MM.1S (cell line): ENCODE results near the gene ATP1B4.

Source experiments
- DNase-seq: peaks from one replicate; pipeline ENCODE4 v3.0.0-alpha.2; 2015
- H2AFZ ChIP-seq: fragments of 300-600 bp; sonication (generic); 2 replicates; pipeline ENCODE4 v1.6.0; 2016; ENCODE audit warnings: antibody characterized with exemption, low read length
- H3F3A ChIP-seq: fragments of 300-600 bp; sonication (generic); 2 replicates; pipeline ENCODE4 v1.6.1; 2016; ENCODE audit warnings: mild to moderate bottlenecking, antibody characterized with exemption, low read length, moderate library complexity, mixed read lengths; ENCODE audit not compliant: insufficient read depth
- H3K27ac ChIP-seq: fragments of 300-600 bp; sonication (generic); 2 replicates; pipeline ENCODE4 v1.5.1; 2016; ENCODE audit warnings: mild to moderate bottlenecking, low read length
- H3K27me3 ChIP-seq: fragments of 300-600 bp; sonication (generic); replicated peaks from 2 replicates; pipeline ENCODE4 v1.6.0; 2016; ENCODE audit warnings: low read length; ENCODE audit not compliant: insufficient read depth
- H3K36me3 ChIP-seq: fragments of 300-600 bp; sonication (generic); replicated peaks from 2 replicates; pipeline ENCODE4 v1.6.1; 2016; ENCODE audit warnings: mild to moderate bottlenecking, low read length, mixed read lengths; ENCODE audit not compliant: insufficient read depth
- H3K4me1 ChIP-seq: fragments of 300-600 bp; sonication (generic); 2 replicates; pipeline ENCODE4 v1.6.1; 2016; ENCODE audit warnings: low read length, mixed read lengths
- H3K4me2 ChIP-seq: fragments of 300-600 bp; sonication (generic); 2 replicates; pipeline ENCODE4 v1.6.0; 2016; ENCODE audit warnings: low read depth, low read length
- H3K4me3 ChIP-seq: fragments of 300-600 bp; sonication (generic); 2 replicates; pipeline ENCODE4 v1.5.1; 2016; ENCODE audit warnings: low read length, mixed read lengths
- H3K79me2 ChIP-seq: fragments of 300-600 bp; sonication (generic); 2 replicates; pipeline ENCODE4 v1.6.1; 2016; ENCODE audit warnings: mixed run types, low read length, mixed read lengths
- H3K9ac ChIP-seq: fragments of 300-600 bp; sonication (generic); 2 replicates; pipeline ENCODE4 v1.6.1; 2016; ENCODE audit warnings: low read length, mixed read lengths
- H3K9me2 ChIP-seq: fragments of 300-600 bp; sonication (generic); replicated peaks from 2 replicates; pipeline ENCODE4 v1.6.1; 2016; ENCODE audit warnings: mild to moderate bottlenecking, low read length, mixed read lengths; ENCODE audit not compliant: insufficient read depth
- H3K9me3 ChIP-seq: fragments of 300-600 bp; sonication (generic); replicated peaks from 2 replicates; pipeline ENCODE4 v1.6.1; 2016; ENCODE audit warnings: mild to moderate bottlenecking, low read length, mixed read lengths; ENCODE audit not compliant: insufficient read depth
- H4K20me1 ChIP-seq: fragments of 300-600 bp; sonication (generic); 2 replicates; pipeline ENCODE4 v1.6.1; 2016; ENCODE audit warnings: mild to moderate bottlenecking, low read length, moderate library complexity, mixed read lengths; ENCODE audit not compliant: insufficient read depth
- EZH2 ChIP-seq: fragments of 300-600 bp; sonication (generic); optimal IDR thresholded peaks from 2 replicates; pipeline ENCODE3; 2017; ENCODE audit warnings: low read depth, mild to moderate bottlenecking, antibody characterized with exemption, low read length, mixed read lengths
- EZH2phosphoT487 ChIP-seq: fragments of 300-600 bp; sonication (generic); IDR thresholded peaks from 2 replicates; pipeline ENCODE4 v1.6.1; 2018; ENCODE audit warnings: antibody characterized with exemption, low read length
- TF ChIP-seq, protein P1 (sequence below): fragments of 300-600 bp; sonication (generic); IDR thresholded peaks from 2 replicates; pipeline ENCODE4 v1.5.1; 2016; ENCODE audit warnings: antibody characterized with exemption, low read length, mixed read lengths

Gene ATP1B4

DNA sequence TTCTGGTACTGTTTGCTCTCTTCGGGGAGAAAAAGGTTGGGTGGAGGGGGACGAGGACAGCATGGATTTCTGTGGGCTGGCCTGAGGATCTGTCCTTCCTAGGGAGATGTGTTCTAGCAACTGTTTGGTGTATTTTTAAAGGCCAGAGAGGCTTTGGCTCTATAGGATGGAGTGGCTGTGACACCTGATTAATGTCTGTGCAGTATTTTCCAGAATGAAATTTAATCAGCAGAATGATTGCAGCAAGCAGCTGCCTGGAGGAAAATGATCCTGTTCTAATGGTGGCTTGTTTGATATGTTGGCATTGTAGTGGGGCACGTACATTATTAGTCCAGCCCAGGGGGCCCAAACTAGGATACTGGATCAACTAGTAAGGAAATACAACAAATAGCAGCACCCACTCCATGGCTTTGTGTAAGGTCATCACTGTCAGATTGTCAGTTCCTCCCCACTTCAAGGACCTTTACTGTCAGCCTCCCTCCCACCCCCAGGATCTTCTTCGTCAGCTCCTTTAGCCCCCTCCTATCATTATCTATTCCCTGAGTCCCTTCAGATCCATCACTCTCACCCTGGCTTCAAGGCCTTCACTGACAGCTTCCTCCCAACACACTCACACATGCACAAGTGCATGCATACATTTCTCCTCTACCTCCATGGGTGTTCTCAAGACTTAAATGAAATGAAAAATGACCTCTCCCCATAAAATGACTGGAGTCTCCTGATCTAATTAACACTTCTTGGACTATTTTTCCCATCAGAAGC, 40.2 kb upstream of the ATP1B4 start:
- Histone ChIP-seq H3K4me1 (no peaks in the 10 kb centered on the region), H2AFZ (no peak overlapping the region), H3K79me2 (no peaks in the 10 kb centered on the region), H4K20me1 (no peaks in the 10 kb centered on the region), H3K4me2 (no peak overlapping the region), H3K4me3 (no peak overlapping the region), H3K9ac (no peak overlapping the region), H3K27me3 (no peaks in the 10 kb centered on the region), H3K36me3 (no peaks in the 10 kb centered on the region), H3K27ac (no peak overlapping the region), H3K9me3 (no peaks in the 10 kb centered on the region), H3K9me2 (no peaks in the 10 kb centered on the region), H3F3A (no peaks in the 10 kb centered on the region)
- no peak for DNase-seq
- TF ChIP-seq, protein P1, sequence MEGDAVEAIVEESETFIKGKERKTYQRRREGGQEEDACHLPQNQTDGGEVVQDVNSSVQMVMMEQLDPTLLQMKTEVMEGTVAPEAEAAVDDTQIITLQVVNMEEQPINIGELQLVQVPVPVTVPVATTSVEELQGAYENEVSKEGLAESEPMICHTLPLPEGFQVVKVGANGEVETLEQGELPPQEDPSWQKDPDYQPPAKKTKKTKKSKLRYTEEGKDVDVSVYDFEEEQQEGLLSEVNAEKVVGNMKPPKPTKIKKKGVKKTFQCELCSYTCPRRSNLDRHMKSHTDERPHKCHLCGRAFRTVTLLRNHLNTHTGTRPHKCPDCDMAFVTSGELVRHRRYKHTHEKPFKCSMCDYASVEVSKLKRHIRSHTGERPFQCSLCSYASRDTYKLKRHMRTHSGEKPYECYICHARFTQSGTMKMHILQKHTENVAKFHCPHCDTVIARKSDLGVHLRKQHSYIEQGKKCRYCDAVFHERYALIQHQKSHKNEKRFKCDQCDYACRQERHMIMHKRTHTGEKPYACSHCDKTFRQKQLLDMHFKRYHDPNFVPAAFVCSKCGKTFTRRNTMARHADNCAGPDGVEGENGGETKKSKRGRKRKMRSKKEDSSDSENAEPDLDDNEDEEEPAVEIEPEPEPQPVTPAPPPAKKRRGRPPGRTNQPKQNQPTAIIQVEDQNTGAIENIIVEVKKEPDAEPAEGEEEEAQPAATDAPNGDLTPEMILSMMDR, result no peak
- TF ChIP-seq EZH2 (no peak), EZH2phosphoT487 (no peak)

DNA sequence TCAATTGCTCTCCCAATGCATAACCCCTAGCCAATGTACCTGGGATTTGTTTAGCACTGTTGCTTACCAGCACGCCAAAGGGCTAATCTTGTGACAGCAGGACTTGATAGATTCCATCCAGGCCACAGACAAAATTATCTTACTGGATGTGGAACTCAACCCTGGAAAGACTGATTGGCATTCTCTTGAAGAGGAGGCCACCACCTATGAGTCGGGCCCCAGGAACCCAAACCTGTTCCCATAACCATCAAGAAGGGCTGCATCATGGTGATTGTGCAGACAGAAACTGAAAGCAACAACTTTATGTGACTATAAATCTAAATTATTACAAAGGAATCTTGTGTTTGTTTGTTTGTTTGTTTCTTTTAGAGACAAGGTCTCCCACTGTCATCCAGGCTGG, 30.8 kb upstream of the ATP1B4 start:
- DNase-seq, result no peak
- Histone ChIP-seq H2AFZ (0 out of 2 replicates have a peak overlapping the region, but pooled peaks have one; percentile 31), H3K4me2 (no peak overlapping the region), H3K36me3 (no peaks in the 10 kb centered on the region), H3F3A (no peaks in the 10 kb centered on the region), H4K20me1 (no peaks in the 10 kb centered on the region), H3K79me2 (no peaks in the 10 kb centered on the region), H3K4me3 (no peak overlapping the region), H3K9me2 (no peaks in the 10 kb centered on the region), H3K9ac (no peak overlapping the region), H3K27me3 (no peaks in the 10 kb centered on the region), H3K4me1 (no peaks in the 10 kb centered on the region), H3K9me3 (no peaks in the 10 kb centered on the region), H3K27ac (no peak overlapping the region)
- TF ChIP-seq EZH2phosphoT487, result no peak
- TF ChIP-seq, protein P1, result no peak
- TF ChIP-seq EZH2, result no peak

DNA sequence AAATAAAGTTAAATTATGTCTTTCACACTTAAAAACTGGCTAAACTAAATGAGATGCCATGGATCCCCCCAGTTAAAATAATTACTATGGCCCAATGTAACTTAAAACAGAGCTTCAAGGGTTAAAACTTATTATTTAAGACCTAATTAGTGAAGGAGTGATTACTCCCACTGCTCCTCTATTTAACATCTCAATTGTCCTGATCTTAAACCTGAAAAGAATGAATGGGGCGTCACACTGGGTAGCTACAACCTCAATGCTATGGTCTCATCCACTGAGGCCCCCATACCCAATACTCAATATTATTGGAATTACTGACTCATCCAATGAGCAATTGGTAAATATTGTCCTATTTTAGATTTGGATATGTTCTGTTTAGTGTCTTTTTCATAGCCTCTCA, 29.5 kb upstream of the ATP1B4 start:
- H3K9me3 ChIP-seq, result no peaks in the 10 kb centered on the region
- no peaks in the 10 kb centered on the region for H3F3A ChIP-seq
- H3K27ac ChIP-seq, result no peak overlapping the region
- no peaks in the 10 kb centered on the region for H3K9me2 ChIP-seq
- H3K36me3 ChIP-seq, result no peaks in the 10 kb centered on the region
- no peak overlapping the region for H3K4me2 ChIP-seq
- no peak for DNase-seq
- no peaks in the 10 kb centered on the region for H3K27me3 ChIP-seq
- H4K20me1 ChIP-seq, result no peaks in the 10 kb centered on the region
- no peak overlapping the region for H2AFZ ChIP-seq
- H3K79me2 ChIP-seq, result no peaks in the 10 kb centered on the region
- no peak overlapping the region for H3K9ac ChIP-seq
- H3K4me1 ChIP-seq, result no peaks in the 10 kb centered on the region
- TF ChIP-seq EZH2phosphoT487 (no peak), EZH2 (no peak)
- TF ChIP-seq, protein P1, result no peak
- H3K4me3 ChIP-seq, result no peak overlapping the region
